H4 (cell line): ENCODE measurements around the gene DYNC2H1. TPM values are rescaled to one million over a fixed set of nuclear protein-coding genes. Genes with fewer than 3 reads are reported as not detected.

ENCODE experiments used
- total RNA-seq: library from RNA; depleted of rRNA; stranded (reverse); fragments of >200 nt; shearing (Covaris generic); gene quantifications from 2 replicates; pipeline ENCODE4 v1.2.3, GENCODE V29; 2014; rRNA removed

Gene DYNC2H1
- total RNA-seq, 1 experiment from 2014 or later = 10.0 TPM

Other genes with a start within 250 kb of the DYNC2H1 start
- gene MMP12, start 234.4 kb upstream of the DYNC2H1 start, total RNA-seq = 0.41 and 1.5 TPM in 2 replicates
- 14.9 and 15.8 TPM in 2 replicates for gene MMP13, start 153.7 kb upstream of the DYNC2H1 start, total RNA-seq
- 85.8 and 94.0 TPM in 2 replicates for gene DCUN1D5, start 17.3 kb upstream of the DYNC2H1 start, total RNA-seq